Progenitor cell of endocrine pancreas (in vitro differentiated cells): ENCODE data around the gene NADSYN1. TPM values are rescaled to one million over a fixed set of nuclear protein-coding genes. Genes with fewer than 3 reads are reported as not detected.
"Not testable (repeated sequence)": the region's sequence is repeated elsewhere in the genome, so short reads cannot be mapped to it uniquely, and the experiment has no call there.

Source experiments
- DNase-seq: peaks from one replicate; pipeline ENCODE4 v3.0.0; 2021; ENCODE audit warnings: low spot score; ENCODE audit not compliant: unreplicated experiment
- H3K27ac Mint-ChIP-seq: 2 replicates; pipeline ENCODE4 v1.8.0; 2021; ENCODE audit warnings: mild to moderate bottlenecking, moderate library complexity, mixed read lengths
- H3K27me3 Mint-ChIP-seq: 2 replicates; pipeline ENCODE4 v1.8.0; 2021; ENCODE audit warnings: mixed read lengths
- H3K36me3 Mint-ChIP-seq: 2 replicates; pipeline ENCODE4 v1.8.0; 2022; ENCODE audit warnings: mixed read lengths; ENCODE audit not compliant: insufficient read depth
- H3K4me1 Mint-ChIP-seq: 2 replicates; pipeline ENCODE4 v1.8.0; 2021; ENCODE audit warnings: low read depth, mixed read lengths
- H3K4me3 Mint-ChIP-seq: 2 replicates; pipeline ENCODE4 v1.8.0; 2021; ENCODE audit warnings: low read depth, mild to moderate bottlenecking, moderate library complexity, mixed read lengths
- H3K9me3 Mint-ChIP-seq: 2 replicates; pipeline ENCODE4 v1.8.0; 2021; ENCODE audit warnings: low read depth, mixed read lengths
- total RNA-seq: library from RNA; stranded (reverse); gene quantifications from 2 replicates; pipeline ENCODE4 v1.2.1, GENCODE V29; 2021
- TF ChIP-seq, protein P1 (sequence below): fragments of 200-600 bp; sonication (generic); IDR thresholded peaks from one replicate; pipeline ENCODE4 v1.5.0; 2021; ENCODE audit warnings: antibody characterized with exemption, mild to moderate bottlenecking; ENCODE audit not compliant: unreplicated experiment

NADSYN1 gene
- total RNA-seq, 1 donor from 2014 or later, result 72.0 TPM

DNA sequence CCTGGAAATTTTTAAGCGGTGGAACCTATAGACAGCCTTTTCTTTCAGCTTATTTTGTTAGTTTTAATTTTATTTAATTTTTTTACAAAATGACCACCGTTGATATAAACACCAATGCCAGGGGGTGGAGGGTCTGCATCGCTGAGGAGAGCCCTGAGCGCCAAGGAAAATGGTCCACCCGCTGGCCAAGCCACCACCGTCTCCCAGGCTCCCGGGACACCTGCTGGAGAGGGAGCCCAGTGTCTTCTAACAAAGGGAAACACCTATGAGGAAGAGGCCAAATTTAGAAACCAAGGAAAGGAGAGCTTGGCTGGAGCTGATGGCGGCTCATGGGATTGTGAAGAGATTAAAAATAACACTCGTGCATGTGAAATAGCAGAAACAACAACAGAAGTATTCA, 84.5 kb downstream of the NADSYN1 start:
- Mint-ChIP-seq H3K9me3 (peaks cover 6% of the 10 kb centered on the region), H3K36me3 (no peaks in the 10 kb centered on the region), H3K27me3 (no peaks in the 10 kb centered on the region), H3K4me1 (peaks cover 17% of the 10 kb centered on the region), H3K27ac (no peak overlapping the region), H3K4me3 (no peak overlapping the region)
- DNase-seq, result no peak
- TF ChIP-seq, protein P1, sequence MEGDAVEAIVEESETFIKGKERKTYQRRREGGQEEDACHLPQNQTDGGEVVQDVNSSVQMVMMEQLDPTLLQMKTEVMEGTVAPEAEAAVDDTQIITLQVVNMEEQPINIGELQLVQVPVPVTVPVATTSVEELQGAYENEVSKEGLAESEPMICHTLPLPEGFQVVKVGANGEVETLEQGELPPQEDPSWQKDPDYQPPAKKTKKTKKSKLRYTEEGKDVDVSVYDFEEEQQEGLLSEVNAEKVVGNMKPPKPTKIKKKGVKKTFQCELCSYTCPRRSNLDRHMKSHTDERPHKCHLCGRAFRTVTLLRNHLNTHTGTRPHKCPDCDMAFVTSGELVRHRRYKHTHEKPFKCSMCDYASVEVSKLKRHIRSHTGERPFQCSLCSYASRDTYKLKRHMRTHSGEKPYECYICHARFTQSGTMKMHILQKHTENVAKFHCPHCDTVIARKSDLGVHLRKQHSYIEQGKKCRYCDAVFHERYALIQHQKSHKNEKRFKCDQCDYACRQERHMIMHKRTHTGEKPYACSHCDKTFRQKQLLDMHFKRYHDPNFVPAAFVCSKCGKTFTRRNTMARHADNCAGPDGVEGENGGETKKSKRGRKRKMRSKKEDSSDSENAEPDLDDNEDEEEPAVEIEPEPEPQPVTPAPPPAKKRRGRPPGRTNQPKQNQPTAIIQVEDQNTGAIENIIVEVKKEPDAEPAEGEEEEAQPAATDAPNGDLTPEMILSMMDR, result no peak

DNA sequence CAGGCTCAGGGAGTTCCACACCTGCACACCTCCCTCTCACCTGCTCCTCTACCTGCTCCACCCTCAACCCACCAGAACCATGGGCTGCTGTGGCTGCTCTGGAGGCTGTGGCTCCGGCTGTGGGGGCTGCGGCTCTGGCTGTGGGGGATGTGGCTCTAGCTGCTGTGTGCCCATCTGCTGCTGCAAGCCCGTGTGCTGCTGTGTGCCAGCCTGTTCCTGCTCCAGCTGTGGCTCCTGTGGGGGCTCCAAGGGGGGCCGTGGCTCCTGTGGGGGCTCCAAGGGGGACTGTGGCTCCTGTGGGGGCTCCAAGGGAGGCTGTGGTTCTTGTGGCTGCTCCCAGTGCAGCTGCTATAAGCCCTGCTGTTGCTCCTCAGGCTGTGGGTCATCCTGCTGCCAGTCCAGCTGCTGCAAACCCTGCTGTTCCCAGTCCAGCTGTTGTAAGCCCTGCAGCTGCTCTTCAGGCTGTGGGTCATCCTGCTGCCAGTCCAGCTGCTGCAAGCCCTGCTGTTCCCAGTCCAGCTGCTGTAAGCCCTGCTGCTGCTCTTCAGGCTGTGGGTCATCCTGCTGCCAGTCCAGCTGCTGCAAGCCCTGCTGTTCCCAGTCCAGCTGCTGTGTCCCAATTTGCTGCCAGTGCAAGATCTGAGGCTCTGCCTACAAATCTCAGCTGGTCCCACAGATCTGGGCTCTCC, 85.1 kb downstream of the NADSYN1 start, which contains the start of gene KRTAP5-8:
TSS of gene KRTAP5-8 (plus strand) at position 49 of the 689 bp plus-strand sequence. CDS start at position 80, 31 bp downstream.
- H3K4me3 Mint-ChIP-seq, H3K27ac Mint-ChIP-seq, H3K36me3 Mint-ChIP-seq, DNase-seq, H3K27me3 Mint-ChIP-seq, H3K9me3 Mint-ChIP-seq: not testable (repeated sequence)
- H3K4me1 Mint-ChIP-seq, result peaks cover 17% of the 10 kb centered on the region

DNA sequence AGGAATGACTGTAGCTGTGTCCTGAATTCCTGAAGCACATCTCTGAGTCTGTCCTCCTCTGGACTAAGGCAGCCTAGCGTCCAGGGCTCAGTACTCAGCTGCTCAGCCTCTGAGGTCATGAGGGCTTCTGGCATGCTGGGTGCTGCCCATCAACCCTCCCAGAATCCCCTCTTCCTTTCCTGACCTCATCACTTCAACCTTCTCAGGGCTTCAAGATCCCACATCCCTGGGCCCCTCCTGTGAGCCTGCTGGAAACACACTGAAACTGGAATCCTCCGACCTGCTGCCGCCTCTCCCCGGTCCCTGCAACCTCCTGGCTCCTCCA, 85.6 kb downstream of the NADSYN1 start:
- Mint-ChIP-seq H3K27ac (no peak overlapping the region), H3K27me3 (no peaks in the 10 kb centered on the region), H3K4me3 (no peak overlapping the region), H3K36me3 (no peaks in the 10 kb centered on the region), H3K4me1 (peaks cover 21% of the 10 kb centered on the region), H3K9me3 (peaks cover 6% of the 10 kb centered on the region)
- TF ChIP-seq, protein P1, result no peak
- DNase-seq, result no peak

DNA sequence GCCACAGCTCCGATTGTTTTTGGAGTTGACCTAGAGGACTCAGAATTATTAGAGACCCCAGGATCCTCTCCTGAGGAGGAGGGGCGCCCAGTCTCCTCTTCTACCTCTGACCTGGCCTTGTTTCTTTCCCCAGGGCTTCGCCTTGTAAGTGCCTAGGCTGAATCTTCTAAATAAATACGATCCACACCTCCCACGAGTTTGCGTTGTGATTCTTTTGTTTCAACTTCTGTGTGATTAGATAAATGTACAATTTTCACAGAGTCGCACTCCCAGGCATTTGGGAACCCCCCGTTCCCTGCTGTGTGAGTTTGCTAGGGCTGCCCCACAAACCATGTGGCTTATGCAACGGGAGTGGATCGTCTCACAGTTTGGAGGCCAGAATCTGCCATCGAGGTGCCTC, 86.0 kb downstream of the NADSYN1 start:
- Mint-ChIP-seq H3K4me3 (no peak overlapping the region), H3K4me1 (peaks cover 24% of the 10 kb centered on the region), H3K9me3 (peaks cover 6% of the 10 kb centered on the region), H3K27me3 (no peaks in the 10 kb centered on the region), H3K27ac (no peak overlapping the region), H3K36me3 (no peaks in the 10 kb centered on the region)
- TF ChIP-seq, protein P1, result no peak
- no peak for DNase-seq

DNA sequence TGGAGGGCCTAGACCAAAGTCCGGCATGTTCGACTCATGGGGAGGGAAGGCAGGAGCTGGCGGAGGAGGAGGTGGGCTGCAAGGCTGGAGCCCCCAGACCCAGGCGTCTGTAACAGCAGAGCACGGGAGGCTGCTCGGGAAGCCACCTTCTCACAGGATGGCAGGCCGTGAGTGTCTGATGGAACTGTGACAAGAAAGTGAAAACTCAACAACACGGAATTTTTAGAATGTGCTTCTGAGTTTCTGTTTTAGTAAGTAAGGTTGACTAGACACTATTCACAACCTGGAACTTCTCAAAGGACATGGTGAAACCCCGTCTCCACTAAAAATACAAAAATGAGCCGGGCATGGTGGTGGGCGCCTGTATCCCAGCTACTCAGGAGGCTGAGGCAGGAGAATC, 87.0 kb downstream of the NADSYN1 start:
- H3K27me3 Mint-ChIP-seq, H3K27ac Mint-ChIP-seq: not testable (repeated sequence)

DNA sequence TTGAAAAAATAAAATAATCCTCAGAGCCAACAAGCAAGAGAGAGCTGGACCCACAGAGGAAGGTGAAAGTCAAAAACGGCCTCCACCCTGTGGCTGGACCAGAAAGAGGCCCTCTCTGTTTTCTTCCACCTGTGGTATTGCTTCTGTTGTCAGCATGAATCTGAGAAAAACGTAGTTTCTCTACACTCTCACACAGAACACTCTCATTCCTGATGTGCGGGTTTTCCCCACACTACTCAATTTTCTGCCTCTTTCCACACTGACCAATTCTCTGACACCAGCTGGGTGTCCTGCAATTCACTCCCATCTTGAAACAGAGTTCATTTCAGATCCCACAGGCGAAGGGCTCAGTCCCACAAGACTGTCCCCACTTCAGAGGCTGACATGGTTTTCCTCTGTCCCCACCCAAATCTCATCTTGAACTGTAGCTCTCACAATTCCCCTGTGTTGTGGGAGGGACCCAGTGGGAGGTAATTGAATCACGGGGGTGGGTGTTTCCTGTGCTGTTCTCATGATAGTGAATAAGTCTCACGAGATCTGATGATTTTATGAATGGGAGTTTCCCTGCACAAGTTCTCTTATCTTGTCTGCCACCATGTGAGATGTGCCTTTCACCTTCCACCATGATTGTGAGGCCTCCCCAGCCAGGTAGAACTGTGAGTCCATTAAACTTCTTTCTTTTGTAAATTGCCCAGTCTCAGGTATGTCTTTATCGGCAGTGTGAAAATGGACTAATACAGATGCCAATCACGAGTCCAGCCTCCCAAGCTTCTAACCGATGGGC, 87.7 kb downstream of the NADSYN1 start:
- peaks cover 22% of the 10 kb centered on the region for H3K4me1 Mint-ChIP-seq
- not testable (repeated sequence) for H3K36me3 Mint-ChIP-seq, H3K9me3 Mint-ChIP-seq, H3K4me3 Mint-ChIP-seq, H3K27ac Mint-ChIP-seq, DNase-seq, H3K27me3 Mint-ChIP-seq

More for the DNA sequence above, 87.0 kb downstream of the NADSYN1 start:
- not testable (repeated sequence) for H3K4me3 Mint-ChIP-seq, H3K36me3 Mint-ChIP-seq, H3K9me3 Mint-ChIP-seq, DNase-seq
- H3K4me1 Mint-ChIP-seq, result peaks cover 26% of the 10 kb centered on the region
